Measurements from ENCODE around the gene GALNT14. TPM values are rescaled to one million over a fixed set of nuclear protein-coding genes. Genes with fewer than 3 reads are reported as not detected.

The GALNT14 gene
- total and polyA plus RNA-seq, 2 of the 13 experiments (the other 11 are each of a cell fraction or from before 2014, with no cell fraction given), result not detected

DNA sequence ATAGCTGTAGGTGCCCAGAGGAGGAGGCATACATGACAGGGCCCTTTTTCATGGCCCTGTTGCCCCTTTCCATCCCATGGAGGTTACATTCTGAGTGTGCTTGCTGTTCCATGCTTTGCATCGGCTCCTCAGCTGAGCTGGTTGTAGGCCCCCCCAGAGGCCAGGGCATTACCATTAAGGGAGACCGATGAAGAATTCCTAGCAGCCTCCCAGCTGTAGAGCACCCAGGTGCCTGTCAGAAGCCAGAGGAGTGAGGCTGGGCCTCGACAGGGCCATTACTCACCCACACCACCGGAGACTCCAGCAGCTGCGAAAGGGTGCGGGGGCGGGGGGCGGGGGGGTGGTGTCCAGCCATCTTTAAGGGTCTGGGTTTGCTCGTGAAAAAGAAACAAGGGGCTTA lies 72.2 kb downstream of the GALNT14 start:
- H3K79me2 ChIP-seq (ENCODE audit: insufficient read depth, low read length), result no peaks in the 10 kb centered on the region
- 14% methylated on average over 8 of the region's 9 CpGs for WGBS (ENCODE audit: low lambda C conversion rate)
- intact Hi-C loops (cut with micrococcal nuclease; ENCODE audit: unreplicated experiment) (no loop called here), in situ Hi-C loops (cut with HindIII; ENCODE audit: extremely low pct_ligation_motif_present, low pct_unique_long_range_greater_than_20kb) (no loop called here)
- DNase-seq (ENCODE audit: low spot score) (no peak), ATAC-seq (no peak), FAIRE-seq (no peak)
- H3K27me3 ChIP-seq (ENCODE audit: control insufficient read depth in 1 of 2, insufficient read depth in 2 of 2, low read length in 2 of 2), result peaks cover 0 to 3% of the 10 kb centered on the region in 2 experiments; a peak in 2 of 5 replicates
- no peaks in the 10 kb centered on the region for H3K9me3 ChIP-seq (ENCODE audit: low read length)
- BruUV-seq (replicated peaks), result no TSS peak
- TF ChIP-seq, protein P1, sequence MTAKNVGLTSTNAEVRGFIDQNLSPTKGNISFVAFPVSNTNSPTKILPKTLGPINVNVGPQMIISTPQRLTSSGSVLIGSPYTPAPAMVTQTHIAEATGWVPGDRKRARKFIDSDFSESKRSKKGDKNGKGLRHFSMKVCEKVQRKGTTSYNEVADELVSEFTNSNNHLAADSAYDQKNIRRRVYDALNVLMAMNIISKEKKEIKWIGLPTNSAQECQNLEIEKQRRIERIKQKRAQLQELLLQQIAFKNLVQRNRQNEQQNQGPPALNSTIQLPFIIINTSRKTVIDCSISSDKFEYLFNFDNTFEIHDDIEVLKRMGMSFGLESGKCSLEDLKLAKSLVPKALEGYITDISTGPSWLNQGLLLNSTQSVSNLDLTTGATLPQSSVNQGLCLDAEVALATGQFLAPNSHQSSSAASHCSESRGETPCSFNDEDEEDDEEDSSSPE (CRISPR knock-in tag; IDR thresholded peaks at IDR 0.05), result no peak
- no peak for TF ChIP-seq MAZ (IDR thresholded peaks at IDR 0.05; ENCODE audit: borderline replicate concordance, low read depth, low read length)
- TF ChIP-seq MAZ (CRISPR knock-in tag; IDR thresholded peaks at IDR 0.05; ENCODE audit: low read depth), result no peak
- TF ChIP-seq TOPORS (CRISPR knock-in tag; IDR thresholded peaks at IDR 0.05), result no peak
- TF ChIP-seq ZNF343 (CRISPR knock-in tag; IDR thresholded peaks at IDR 0.05), result no peak
- TF ChIP-seq ZIK1 (CRISPR knock-in tag; IDR thresholded peaks at IDR 0.05; ENCODE audit: borderline replicate concordance, low read depth), result no peak
- H3K4me2 ChIP-seq (ENCODE audit: low read depth, low read length), result no peak overlapping the region
- H3K4me3 ChIP-seq (replicated peaks in 1 of 3; ENCODE audit: insufficient read depth in 1 of 3, low read depth in 2 of 3, low read length in 3 of 3), result no peak overlapping the region
- ChIA-PET POLR2A (no interaction called here), CTCF (ENCODE audit: low intra/inter-chr PET ratio, low total read pairs) (no interaction called here)
- no peaks in the 10 kb centered on the region for H3K4me1 ChIP-seq (ENCODE audit: insufficient read depth, low read length)
- no peak overlapping the region for H2AFZ ChIP-seq (ENCODE audit: low read length)
- no peak overlapping the region for H3K27ac ChIP-seq (ENCODE audit: extremely low read length, insufficient read depth, low read length)
- no peaks in the 10 kb centered on the region for H3K36me3 ChIP-seq (replicated peaks in 1 of 2; ENCODE audit: control insufficient read depth in 1 of 2, insufficient read depth in 2 of 2, low read length in 2 of 2)
- no peak overlapping the region for H3K9ac ChIP-seq (ENCODE audit: insufficient read depth, low read depth, low read length)
- no peaks in the 10 kb centered on the region for H4K20me1 ChIP-seq (ENCODE audit: insufficient read depth, low read length)

DNA sequence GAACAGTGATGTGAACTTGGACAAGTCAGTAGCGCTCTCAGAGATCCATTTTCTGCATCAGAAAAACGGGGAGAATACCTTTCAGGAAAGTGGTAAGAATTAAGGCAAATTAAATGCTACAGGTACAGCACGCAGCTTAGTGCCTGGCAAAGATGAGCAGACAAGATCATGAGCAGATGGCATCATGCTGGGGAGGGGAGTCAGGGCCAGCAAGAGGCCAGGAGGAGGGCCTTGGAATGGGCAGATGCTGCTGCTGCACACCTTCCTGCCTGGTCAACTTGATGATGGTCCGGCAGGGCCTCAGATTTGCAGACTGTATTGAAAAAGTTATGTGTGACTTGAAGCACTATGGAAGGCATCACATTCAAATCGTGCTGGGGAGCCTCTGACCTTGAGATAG lies 72.9 kb downstream of the GALNT14 start:
- CTCF ChIA-PET (ENCODE audit: low intra/inter-chr PET ratio, low total read pairs), result no interaction called here
- Histone ChIP-seq H3K9me3 (ENCODE audit: low read length) (no peaks in the 10 kb centered on the region), H3K9ac (ENCODE audit: insufficient read depth, low read depth, low read length) (no peak overlapping the region), H3K79me2 (ENCODE audit: insufficient read depth, low read length) (no peaks in the 10 kb centered on the region), H4K20me1 (ENCODE audit: insufficient read depth, low read length) (no peaks in the 10 kb centered on the region), H3K4me2 (ENCODE audit: low read depth, low read length) (no peak overlapping the region), H3K27ac (ENCODE audit: extremely low read length, insufficient read depth, low read length) (no peak overlapping the region), H3K4me3 (replicated peaks in 1 of 3; ENCODE audit: insufficient read depth in 1 of 3, low read depth in 2 of 3, low read length in 3 of 3) (no peak overlapping the region), H3K36me3 (replicated peaks in 1 of 2; ENCODE audit: control insufficient read depth in 1 of 2, insufficient read depth in 2 of 2, low read length in 2 of 2) (no peaks in the 10 kb centered on the region), H3K27me3 (ENCODE audit: control insufficient read depth in 1 of 2, insufficient read depth in 2 of 2, low read length in 2 of 2) (peaks cover 0 to 3% of the 10 kb centered on the region in 2 experiments; a peak in 2 of 5 replicates), H2AFZ (ENCODE audit: low read length) (no peak overlapping the region), H3K4me1 (ENCODE audit: insufficient read depth, low read length) (no peaks in the 10 kb centered on the region)
- in situ Hi-C loops (cut with HindIII; ENCODE audit: extremely low pct_ligation_motif_present, low pct_unique_long_range_greater_than_20kb) (no loop called here), intact Hi-C loops (cut with micrococcal nuclease; ENCODE audit: unreplicated experiment) (no loop called here)
- DNase-seq (ENCODE audit: low spot score) (no peak), ATAC-seq (no peak), FAIRE-seq (no peak)
- POLR2A ChIA-PET, result no interaction called here
- TF ChIP-seq PHF20 (CRISPR knock-in tag; IDR thresholded peaks at IDR 0.05) (no peak), TBX2 (CRISPR knock-in tag; IDR thresholded peaks at IDR 0.05; ENCODE audit: borderline replicate concordance) (no peak), JUNB (CRISPR knock-in tag; IDR thresholded peaks at IDR 0.05; ENCODE audit: borderline replicate concordance) (no peak), MED13 (CRISPR knock-in tag; IDR thresholded peaks at IDR 0.05) (no peak), ZBTB38 (CRISPR knock-in tag; IDR thresholded peaks at IDR 0.05) (no peak), RAD21 (CRISPR knock-in tag; IDR thresholded peaks at IDR 0.05) (no peak), ZNF558 (CRISPR knock-in tag; IDR thresholded peaks at IDR 0.05; ENCODE audit: borderline replicate concordance) (no peak), ZNF430 (CRISPR knock-in tag; IDR thresholded peaks at IDR 0.05) (no peak), ZNF746 (CRISPR knock-in tag; IDR thresholded peaks at IDR 0.05) (no peak), ZZZ3 (CRISPR knock-in tag; IDR thresholded peaks at IDR 0.05; ENCODE audit: borderline replicate concordance) (no peak)
- TF ChIP-seq, protein P2, sequence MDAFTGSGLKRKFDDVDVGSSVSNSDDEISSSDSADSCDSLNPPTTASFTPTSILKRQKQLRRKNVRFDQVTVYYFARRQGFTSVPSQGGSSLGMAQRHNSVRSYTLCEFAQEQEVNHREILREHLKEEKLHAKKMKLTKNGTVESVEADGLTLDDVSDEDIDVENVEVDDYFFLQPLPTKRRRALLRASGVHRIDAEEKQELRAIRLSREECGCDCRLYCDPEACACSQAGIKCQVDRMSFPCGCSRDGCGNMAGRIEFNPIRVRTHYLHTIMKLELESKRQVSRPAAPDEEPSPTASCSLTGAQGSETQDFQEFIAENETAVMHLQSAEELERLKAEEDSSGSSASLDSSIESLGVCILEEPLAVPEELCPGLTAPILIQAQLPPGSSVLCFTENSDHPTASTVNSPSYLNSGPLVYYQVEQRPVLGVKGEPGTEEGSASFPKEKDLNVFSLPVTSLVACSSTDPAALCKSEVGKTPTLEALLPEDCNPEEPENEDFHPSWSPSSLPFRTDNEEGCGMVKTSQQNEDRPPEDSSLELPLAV (CRISPR knock-in tag; conservative IDR thresholded peaks at IDR 0.05; ENCODE audit: low read depth), result no peak
- no TSS peak for BruUV-seq (replicated peaks)
- WGBS (ENCODE audit: low lambda C conversion rate), result 12% methylated on average over 5 of the region's 5 CpGs
